Measurements from ENCODE around the gene ZNF213. TPM values are rescaled to one million over a fixed set of nuclear protein-coding genes. Genes with fewer than 3 reads are reported as not detected.
"Not testable (repeated sequence)": the region's sequence is repeated elsewhere in the genome, so short reads cannot be mapped to it uniquely, and the experiment has no call there.

The ZNF213 gene
- total RNA-seq, 1 donor from 2014 or later = 7.6 TPM

DNA sequence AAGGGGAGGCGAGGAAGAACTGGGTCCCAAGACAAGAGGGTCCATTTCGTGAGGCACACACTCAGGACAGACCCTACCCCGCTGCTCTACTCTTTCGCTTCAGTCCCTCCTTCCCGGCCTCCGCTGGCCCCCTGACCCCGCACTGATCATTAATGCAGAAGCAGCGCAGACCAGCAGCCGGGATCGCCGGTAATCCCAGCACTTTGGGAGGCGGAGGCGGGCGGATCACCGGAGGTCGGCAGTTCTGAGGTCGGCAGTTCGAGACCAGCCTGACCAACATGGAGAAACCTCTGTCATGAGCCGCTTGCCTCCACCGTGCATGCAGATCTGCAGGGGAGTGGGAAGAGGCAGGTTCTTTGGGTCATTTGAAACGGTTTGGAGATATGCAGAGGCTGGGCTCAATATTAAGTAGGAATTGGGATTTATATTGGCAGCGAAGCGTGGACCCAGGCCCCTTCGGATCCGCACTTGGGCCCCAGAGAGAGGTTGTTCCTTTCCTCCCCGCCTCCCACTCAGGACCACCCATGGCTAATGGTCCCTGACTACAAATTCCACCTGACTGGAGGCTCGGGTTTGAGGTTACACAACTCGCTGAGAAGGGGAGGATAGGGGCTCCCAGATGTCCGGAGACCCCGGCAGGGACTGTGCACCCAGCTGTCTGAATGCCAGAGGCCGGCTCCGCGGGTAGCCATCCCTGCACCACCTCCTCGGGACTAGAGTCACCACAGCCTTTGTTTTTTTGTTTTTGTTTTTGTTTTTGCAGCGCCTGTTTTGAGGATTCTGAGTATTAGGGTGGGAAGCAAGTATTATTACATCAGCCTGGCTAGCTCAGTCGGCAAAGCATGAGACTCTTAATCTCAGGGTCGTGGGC, 29.5 kb downstream of the ZNF213 start:
- DNase-seq (ENCODE audit: low read depth) = no peak
- Histone ChIP-seq H3K36me3 (ENCODE audit: control insufficient read depth, insufficient read depth, low read length) (no peaks in the 10 kb centered on the region), H3K4me3 (ENCODE audit: low read depth, low read length) (no peak overlapping the region), H3K27me3 (ENCODE audit: control insufficient read depth, insufficient read depth, low read length) (no peaks in the 10 kb centered on the region)
- FAIRE-seq = no peak
- TF ChIP-seq CTCF (IDR thresholded peaks at IDR 0.05; ENCODE audit: insufficient read depth, low read length, severe bottlenecking) = no peak

GRCh38 chr16:3165111-3165822, 30.4 kb downstream of the ZNF213 start:
- TF ChIP-seq CTCF (IDR thresholded peaks at IDR 0.05; ENCODE audit: insufficient read depth, low read length, severe bottlenecking) = no peak
- DNase-seq (ENCODE audit: low read depth) = no peak
- no peak overlapping the region for H3K4me3 ChIP-seq (ENCODE audit: low read depth, low read length)
- H3K27me3 ChIP-seq (ENCODE audit: control insufficient read depth, insufficient read depth, low read length) = no peaks in the 10 kb centered on the region
- no peak for FAIRE-seq
- H3K36me3 ChIP-seq (ENCODE audit: control insufficient read depth, insufficient read depth, low read length) = no peaks in the 10 kb centered on the region

- H3K27me3 ChIP-seq (ENCODE audit: control insufficient read depth, insufficient read depth, low read length) = no peaks in the 10 kb centered on the region
- TF ChIP-seq CTCF (IDR thresholded peaks at IDR 0.05; ENCODE audit: insufficient read depth, low read length, severe bottlenecking) = no peak
- FAIRE-seq (no peak), DNase-seq (ENCODE audit: low read depth) (no peak)
- no peaks in the 10 kb centered on the region for H3K36me3 ChIP-seq (ENCODE audit: control insufficient read depth, insufficient read depth, low read length)
- H3K4me3 ChIP-seq (ENCODE audit: low read depth, low read length) = no peak overlapping the region
Measured at GRCh38 chr16:3166505-3166886, 31.7 kb downstream of the ZNF213 start.

DNA sequence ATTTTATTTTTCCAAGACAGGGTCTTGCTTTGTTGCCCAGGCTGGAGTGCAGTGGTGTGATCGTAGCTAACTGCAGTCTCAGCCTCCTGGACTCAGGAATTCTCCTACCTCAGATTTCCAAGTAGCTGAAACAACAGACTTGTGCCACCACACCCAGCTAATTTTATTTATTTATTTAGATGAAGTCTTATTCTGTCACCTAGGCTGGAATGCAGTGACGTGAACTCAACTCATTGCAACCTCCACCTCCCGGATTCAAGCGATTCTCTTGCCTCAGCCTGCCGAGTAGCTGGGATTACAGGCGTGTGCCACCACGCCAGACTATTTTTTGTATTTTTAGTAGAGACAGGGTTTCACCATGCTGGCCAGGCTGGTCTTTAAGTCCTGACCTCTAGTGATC, 33.9 kb downstream of the ZNF213 start:
- not testable (repeated sequence) for FAIRE-seq; H3K27me3 ChIP-seq (ENCODE audit: control insufficient read depth, insufficient read depth, low read length); H3K36me3 ChIP-seq (ENCODE audit: control insufficient read depth, insufficient read depth, low read length); H3K4me3 ChIP-seq (ENCODE audit: low read depth, low read length)
- peak; percentile 38 for DNase-seq (ENCODE audit: low read depth)

DNA sequence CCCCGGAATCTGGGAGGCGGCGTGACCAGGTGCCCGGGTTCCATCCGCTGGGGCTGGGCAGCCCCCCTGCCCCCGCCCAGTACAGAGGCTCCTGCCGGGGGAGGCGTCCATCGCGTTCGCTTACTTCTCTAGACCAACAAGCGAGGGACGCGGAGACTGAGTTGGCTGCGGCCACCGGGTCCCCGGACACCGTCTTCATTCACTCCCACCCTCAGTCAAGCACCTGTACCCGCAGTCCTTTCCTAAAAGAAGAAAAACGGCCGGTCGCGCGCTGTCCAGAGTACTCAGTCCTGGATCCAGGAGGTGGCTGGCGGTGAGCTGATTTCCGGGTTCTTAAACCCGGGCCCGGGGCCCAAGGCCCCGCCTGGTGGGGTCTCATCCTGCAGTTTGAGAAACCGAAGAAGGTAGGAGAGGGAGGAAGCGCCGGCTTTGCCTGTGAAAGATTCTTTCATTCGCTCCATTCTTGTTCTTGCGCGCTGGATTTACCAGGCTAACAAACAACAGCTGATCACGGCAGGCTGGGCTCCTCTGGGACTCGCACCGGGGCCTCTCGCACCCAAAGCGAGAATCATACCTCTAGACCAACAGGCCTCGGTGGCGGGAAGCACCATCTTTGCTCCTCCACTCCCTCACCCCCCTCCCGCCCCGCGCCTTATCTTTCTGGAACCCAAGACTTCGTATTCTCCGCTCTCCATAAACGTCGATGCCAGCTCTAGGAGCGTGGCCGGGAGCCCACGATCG, 35.8 kb downstream of the ZNF213 start:
- Histone ChIP-seq H3K36me3 (ENCODE audit: control insufficient read depth, insufficient read depth, low read length) (no peaks in the 10 kb centered on the region), H3K4me3 (ENCODE audit: low read depth, low read length) (peak overlapping the region; percentile 16), H3K27me3 (ENCODE audit: control insufficient read depth, insufficient read depth, low read length) (no peaks in the 10 kb centered on the region)
- FAIRE-seq (no peak), DNase-seq (ENCODE audit: low read depth) (no peak)
- TF ChIP-seq CTCF (IDR thresholded peaks at IDR 0.05; ENCODE audit: insufficient read depth, low read length, severe bottlenecking) = no peak

Data from bronchial epithelial cell (primary cell).